DMS53 treated with DMSO at 0.1 percent for 48 hours (cell line): ENCODE measurements around the gene PDE7B.

Experiments
- DNase-seq: peaks from one replicate; lab custom pipeline; 2025; ENCODE audit not compliant: unreplicated experiment; lab: John Stamatoyannopoulos, UW

PDE7B gene

DNA sequence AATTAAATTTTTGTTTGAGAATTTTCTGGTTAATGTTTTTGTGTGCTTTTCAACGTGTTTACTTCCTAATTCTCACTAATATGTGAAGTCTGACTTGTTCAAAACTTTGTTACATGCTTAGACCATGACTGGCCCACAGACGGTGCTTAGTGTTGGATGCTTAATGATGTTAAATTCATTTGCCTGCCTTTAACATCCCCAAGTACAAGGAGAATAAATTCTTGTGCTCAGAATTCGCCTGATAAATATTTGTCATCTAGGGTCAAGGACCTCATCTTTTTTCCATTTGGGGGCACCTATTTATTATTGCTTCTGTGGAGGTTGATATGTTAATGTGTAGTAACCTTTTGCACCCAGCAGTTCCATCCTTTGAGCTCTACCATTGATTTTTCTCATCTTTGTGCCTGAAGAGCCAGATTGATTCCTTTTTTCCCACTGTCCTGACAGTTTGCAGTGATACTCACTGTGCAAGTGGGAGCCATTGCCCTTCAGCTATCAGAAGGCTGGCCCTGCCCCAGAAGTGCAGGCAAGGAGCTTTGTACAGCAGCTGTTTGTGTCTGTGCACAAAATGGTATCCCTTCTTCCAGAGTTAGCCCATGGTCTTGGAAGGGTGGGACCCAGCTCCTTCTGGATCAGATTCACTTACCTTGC, 170.8 kb downstream of the PDE7B start:
- DNase-seq, result no peak

DNA sequence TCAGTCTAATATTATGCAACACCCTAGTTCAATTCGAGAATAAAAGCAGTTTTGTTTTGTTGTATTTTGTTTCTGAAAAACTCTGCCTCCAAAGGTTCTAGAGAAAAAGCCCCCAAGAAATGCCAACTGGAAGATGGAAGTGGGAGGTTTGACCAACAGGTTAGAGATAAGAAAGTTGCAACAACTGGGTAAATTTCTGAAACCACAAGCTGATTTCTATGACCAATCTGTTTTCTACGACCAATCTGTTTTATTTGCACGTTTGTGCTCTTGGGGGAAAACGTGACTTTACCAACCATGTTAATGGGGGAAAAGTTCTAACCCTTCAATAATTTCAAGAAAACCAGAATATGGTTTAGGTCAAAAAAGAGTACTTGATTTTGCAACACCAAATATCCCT, 173.2 kb downstream of the PDE7B start:
- no peak for DNase-seq

DNA sequence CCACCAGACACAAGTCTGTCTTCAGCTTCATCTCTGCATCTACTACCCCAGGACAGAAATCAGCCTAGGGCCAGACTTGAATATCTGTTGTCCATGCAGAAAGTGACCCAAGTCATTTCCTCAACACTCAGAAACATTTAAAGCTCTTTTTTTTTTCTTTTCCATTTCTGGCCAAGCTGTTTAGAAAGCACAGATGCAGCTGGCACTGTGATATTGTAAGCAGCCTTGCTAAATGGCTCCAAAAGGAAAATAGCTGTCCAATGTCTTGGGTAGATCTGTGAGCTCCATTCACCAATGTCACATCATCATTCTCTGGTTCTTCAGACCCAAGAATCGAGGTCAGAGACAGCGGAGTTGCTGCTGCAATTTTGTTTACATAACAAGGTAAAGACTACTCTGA, 174.2 kb downstream of the PDE7B start:
- DNase-seq, result no peak

DNA sequence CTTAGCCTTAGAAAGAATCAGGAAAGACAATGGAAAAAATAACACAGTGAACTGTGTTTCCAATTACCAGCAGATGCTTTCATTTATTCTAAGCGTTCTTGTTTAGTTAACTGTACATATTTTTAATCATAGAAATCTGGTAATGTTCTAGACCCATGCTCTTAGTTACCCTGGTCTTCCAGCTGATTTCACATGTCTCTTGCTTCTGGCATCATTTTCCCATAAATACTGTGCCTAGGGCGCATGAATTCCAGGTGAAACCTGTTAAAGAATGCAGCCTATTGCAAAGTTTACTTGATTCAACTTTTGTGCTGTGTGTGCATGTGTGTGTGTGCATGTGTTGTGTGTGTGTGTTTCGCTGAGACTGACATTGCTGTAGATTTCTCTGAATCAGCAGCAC, 178.6 kb downstream of the PDE7B start:
- no peak for DNase-seq

DNA sequence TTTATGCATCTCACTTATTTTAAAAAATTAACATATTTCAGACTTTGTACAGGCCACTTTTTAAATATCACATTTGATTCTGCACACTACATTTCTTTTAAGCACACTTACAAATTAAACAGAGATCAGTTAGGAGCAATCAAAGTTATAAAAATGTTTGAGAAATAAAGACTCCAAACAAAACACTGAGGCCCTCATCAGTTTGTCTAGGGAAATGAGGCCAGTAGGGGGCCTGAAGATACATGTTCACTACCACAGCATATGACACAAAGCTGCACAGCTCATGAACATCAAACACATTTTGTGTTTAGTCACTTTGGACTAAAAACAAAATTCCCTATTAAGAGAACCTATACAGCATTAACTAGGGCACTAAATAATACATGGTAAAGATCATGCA, 180.5 kb downstream of the PDE7B start:
- DNase-seq, result no peak

DNA sequence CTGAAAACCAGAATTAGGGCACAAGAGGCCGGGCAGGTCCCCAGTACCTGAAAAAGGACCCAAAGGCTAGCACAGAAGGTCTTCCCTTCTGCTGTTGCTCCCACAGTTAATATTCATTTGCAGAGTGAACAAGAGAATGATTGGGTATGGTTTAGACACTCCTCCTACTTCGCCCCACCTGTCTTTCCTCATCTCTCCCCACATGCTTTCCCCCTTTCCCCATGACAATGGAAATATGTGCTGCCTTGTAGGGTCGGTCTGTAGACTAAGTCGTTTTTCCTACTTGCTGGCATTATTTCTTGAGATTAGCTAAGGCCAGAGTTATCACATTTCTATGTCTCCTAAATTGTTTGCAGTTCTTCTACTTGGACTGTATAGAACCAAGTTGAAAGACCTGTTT, 181.9 kb downstream of the PDE7B start:
- DNase-seq, result no peak

DNA sequence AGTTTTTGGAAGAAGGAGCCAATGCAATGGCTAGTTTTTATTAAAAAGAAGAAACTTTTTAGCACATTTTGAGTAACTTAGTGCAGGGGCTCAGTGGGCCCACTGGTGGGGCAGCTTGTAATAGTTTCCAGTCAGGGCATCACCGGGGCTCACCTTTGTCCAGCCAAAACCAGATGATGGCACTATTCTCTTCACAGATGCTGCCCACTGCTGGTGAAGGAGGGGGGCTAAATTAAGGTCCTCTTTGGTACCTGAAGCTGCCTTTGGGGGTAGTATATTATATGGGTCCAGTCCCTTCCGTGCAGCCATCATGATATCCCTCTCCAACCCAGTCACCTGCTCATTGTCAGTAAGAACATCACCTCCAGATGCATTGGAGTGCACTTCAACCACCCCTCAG, 182.9 kb downstream of the PDE7B start:
- no peak for DNase-seq

DNA sequence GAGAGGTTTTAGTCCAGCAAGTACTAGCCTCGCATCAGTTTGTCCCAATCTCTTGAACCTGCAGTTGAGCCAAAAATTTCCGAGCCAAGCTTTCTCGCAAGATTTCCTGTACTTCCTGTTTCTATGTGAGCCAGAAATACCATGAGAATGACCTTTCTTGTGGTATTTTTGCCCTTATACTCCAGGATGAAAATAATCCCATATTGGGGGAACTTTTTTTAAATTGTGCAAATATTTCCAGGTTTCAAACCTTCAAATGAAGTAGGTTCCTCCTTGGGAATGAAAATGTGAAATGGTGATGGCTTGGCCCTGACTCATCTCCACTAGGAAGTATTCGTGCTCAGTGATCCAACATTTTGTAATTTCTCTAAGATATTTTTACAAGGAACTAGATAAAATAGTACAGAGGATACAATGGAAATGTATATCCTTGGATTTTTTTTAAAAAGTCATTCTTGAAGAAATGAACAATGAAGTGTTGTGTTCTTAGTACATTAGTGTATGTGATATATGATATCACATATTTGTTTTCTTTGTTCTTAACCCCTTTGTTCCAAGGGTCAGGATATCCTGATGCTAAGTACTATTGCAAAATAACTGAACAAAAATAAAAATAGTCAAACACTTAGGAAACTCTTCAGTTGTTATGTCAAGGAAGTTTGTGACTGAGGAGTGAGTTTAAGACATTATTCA, 184.0 kb downstream of the PDE7B start:
- DNase-seq, result no peak

DNA sequence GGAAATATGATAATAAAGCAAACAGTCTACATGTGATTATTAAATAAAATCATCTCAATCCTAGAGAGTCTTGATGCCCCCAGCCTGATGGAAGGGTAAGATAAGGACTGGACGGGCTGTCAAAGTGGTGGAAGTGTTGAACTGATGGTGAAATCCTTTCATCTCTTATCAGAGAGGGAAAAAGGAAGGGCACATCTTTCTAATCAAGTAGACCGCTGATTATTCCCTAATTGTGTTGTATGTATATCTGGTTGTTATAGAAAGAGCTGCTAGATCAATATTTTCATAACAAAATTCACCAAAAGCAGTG, 184.5 kb downstream of the PDE7B start:
- no peak for DNase-seq

DNA sequence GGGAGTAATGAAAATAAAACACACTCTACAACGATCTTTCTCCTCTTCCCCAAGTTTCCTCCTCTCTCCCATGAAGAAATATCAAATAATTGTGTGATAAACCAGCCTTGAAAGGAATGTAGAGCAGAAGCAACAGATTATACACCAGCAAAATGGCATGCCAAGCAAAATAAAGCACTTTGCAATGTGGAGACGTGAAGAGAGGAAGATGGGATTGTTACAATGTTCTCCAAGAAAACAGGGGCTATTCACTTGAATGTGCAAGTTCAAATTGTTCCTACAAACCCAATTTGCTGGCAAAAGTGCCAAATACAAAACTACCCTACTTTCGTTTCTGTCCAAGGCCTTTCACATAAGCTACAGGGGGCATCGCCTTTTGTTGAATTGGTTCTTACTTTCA, 185.1 kb downstream of the PDE7B start:
- no peak for DNase-seq

DNA sequence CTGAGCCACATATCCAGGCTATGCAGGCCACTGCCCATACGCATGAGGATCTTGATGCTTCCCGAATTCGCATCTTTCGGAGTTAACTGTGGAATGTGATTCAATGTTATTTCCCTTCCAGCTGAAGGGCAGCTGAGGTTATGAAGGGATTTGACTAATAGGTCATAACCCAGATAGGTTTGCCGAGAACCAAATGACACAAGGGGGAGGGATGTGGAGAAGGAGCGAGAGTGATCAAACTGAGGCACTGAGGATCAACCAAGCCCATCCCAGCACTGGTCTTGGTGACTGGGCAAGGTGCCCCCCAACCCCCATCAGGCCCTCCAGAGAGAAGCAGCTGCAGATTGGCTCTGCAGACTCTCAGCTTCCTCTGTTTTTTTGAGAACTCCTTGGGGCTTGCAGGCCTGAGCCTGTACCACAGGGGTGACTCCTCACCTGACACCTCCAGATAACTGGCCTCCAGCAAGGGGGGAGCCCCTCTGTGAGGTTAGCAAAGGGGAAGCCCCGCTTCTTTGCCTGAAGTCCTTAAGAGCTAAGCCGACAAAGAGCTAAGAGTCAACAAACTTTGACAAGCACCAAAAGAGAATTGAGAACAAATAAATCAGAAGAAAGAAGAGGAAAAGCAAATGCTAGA, 185.9 kb downstream of the PDE7B start:
- DNase-seq, result no peak

DNA sequence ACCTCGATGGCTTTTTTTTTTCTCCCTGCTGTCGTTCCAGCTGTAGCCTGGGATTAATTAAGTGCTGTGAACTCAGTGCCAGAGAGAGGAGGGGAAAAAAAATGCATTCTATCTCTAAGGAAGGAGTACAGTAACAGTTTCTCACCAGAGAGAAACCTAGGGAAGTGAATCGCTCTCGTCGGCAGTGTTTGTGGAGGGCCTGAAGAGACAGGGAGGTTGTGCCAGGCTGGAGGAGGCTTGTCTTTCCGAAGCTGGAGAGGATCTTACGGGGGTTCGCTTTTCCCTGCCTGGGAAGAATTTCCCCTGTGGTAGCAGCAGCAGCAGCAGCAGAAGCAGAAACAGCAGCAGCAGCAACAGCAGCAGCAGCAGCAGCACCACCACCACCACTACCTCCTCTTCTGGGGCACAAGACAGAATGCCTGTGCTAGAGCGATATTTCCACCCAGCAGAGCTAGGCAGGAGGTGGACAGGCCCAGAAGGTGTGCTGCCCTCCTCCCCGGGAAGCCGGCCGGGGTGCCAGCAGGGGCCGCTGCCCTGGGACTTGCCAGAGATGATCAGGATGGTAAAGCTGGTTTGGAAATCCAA, 186.5 kb downstream of the PDE7B start:
- DNase-seq, result no peak

DNA sequence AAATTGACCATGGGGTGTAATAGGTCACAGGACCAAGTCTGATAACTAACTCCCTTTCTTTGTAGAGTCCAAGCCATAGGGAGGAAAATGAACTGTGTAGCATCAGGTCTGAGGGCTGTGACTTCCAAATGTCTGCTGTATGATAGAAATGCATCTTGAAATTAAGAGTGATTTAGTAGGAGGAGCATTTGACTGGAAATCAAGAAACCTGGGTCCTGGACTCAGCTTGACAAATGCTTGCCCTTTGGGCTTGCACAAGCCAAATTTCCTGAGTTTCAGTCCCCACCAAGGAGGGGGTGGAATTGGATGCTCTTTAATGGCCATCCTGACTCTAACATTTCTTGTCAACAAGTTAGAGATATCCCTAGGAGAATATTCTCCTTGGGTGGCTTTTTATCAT, 187.0 kb downstream of the PDE7B start:
- no peak for DNase-seq

DNA sequence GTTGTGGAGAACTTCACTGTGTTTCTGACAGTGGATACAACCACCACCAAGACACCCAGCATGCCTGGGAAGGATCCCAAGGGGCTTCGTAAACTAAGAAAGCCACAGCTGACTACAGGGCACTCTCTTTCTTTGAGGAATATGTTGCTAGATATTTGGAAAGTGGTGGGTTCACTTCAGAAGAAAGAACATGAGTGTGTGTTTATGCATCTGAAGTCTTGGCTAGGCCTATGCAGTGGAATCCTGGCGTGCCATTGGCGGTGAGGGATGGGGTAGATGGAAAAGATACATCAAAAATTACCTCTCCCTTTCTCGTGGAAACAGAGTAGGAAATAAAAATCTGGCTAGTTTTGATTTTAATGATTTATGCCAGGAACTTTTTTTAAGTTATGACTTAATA, 187.7 kb downstream of the PDE7B start:
- no peak for DNase-seq

DNA sequence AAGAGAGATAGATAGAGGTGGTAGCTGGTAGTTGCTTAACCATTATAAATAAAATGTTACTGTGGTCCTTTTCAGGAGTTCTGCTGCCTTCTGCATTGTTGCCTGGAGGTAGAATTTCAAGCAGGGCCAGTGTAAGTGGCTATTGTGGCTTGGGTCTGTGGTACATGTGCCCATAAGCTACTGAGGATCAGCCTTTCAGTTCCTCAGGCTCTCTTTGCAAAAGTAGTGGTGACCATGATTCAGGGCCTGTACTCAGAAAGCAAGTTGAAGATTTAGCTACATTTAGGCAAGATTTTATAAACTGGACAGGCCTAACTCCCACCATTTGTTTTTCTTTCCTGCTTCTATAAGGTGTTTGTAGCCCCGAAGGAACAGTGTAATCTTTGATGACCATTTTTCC, 199.0 kb downstream of the PDE7B start:
- DNase-seq, result no peak

DNA sequence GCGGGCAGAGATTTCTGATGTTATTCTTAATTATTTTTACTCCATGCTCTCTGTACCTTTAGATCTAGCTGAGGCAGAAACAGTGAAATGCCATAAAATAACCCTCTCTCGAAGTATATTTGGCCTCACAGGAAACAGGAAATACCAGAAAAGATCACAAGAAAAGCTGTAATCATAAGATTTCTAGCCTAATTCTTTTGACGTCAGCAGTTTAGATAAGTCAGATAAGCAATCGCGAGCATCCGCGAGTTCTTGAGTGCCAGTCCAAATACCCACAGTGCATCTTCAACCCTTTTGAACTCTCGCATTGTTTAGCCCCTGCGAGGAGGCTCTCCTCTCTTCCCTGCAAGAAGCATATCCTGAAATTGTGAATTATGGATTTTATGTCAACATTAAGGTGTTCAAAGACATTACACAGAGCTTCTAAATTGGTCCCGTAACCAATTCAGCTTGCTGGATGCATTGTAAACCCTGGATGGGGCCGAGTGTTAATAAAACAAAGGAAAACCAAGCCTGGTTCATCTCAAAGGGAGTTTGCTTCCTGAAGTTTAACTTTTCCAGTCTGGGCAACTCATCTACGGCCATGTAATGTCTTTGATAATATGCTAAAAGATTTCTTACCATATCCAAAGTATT, 199.8 kb downstream of the PDE7B start:
- DNase-seq, result no peak

DNA sequence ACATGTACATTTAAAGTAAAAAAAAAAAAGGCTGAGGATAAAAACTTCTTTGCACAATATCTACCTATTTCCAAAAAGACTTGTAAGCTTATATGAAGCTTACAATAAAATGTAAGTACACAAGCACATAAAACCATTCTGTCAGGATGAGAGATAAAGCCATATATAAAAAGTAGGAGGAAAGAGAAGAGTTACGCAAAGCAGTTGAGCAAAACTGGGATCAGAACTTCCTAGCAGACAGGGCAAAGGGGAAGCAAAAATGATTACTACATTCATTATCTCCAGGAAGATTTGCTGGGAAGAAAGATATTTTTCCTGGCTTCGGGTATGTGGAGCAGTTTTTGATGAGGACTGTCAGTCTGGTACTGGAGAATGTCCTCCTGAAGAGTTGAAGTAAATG, 200.5 kb downstream of the PDE7B start:
- DNase-seq, result no peak

DNA sequence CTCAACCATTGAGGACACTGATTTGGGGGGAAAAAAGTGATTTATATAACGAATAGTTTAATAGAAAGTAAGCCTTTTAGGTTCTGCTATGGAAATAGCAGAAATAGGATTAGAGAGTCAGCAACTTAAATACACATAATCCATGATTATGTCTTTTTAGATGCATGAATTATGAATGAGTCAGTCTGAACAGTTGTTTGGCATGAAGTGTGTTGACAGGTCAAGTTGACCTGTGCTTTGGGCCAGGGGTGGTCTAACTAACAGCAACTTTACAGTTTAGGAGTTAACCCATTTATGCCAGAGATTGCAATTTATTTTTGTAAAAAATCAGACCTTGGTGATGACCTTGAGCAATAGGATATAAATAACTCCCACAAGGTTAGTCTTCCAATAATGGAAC, 207.4 kb downstream of the PDE7B start:
- no peak for DNase-seq

DNA sequence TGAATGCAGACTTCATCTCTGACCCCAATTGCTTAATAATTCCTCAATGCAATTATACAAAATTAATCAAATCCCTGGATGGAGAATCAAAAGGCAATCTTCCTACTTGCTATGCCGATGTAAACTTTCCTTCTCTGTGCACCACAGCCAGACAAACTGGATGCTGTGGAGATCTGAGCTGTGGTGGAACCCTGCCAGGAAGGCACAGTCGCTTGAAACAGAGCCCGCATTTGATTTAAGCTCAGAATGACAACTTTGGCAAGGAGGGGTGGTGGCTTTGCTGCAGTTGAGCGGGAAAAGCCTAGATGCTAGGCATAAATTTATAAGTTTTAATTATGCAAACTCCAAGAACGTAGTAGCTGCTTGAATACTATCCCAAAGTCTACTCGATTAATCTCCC, 207.8 kb downstream of the PDE7B start:
- no peak for DNase-seq

DNA sequence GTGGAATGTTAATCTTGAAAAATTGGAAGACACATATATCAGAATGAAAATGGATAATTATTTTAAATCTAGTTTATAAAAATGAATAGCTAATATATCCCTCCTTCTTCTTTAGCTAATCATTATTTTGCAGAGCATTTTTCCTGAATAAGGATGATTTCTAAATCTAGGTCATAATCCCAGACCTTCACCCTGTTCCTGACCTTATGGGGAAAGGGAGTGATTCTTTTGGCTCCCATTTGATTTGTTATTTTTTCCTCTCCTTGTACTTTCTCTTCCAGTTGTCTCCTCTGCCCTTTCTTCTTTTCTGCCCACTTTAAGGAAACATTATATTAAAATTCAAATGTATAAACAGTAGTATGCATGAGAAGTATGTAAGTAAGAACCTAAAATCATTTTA, 208.6 kb downstream of the PDE7B start:
- DNase-seq, result no peak

DNA sequence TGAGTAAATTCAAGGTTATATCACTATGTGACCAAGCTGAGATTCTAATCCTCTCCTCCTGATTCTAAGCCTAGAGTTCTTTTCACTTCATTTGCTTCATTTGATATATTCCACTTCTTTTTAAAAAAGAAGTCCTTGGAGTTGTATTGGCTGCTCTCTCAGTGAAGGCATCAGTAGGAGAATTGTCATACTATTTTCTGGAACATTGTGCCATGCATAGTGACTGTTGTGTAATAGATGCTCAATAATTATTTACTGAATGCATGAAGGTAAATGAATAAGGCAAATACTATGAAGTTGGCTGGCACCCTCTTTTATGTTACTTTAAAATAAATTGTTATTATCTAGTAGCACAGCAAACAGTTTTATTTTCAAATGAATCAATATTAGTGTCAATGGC, 209.3 kb downstream of the PDE7B start:
- no peak for DNase-seq

DNA sequence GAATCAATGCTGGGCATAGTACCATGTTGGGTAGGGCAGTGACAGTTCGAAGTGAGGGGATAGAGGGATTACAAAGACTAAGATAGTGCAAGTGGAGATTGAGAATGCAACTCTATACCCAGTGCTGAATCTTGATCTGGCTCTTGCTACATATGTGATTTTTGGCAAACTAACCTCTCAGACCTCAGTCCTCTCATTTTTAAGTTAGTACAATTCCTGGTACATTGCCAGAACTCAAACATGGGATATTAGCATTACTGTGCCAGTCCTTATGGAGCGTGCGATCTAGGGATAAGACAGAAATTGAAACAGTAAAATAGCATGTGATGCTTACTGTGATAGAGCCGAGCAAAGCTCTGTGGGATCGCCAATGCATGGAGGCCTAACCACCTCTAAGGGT, 210.2 kb downstream of the PDE7B start:
- DNase-seq, result no peak
